NCI-H146 treated with DMSO at 0.1 percent for 48 hours (cell line): ENCODE measurements around the gene MRPL23.

Experiments
- DNase-seq: peaks from one replicate; lab custom pipeline; 2025; ENCODE audit not compliant: unreplicated experiment; lab: John Stamatoyannopoulos, UW

Gene MRPL23

GRCh38 chr11:1946812-1947484 lies at the start of gene MRPL23:
TSS of gene MRPL23 (plus strand) at chr11:1947332. CDS start at chr11:1947363, 31 bp downstream.
- no peak for DNase-seq

- DNase-seq: no peak
These were observed 48.0 kb upstream of the MRPL23 start for GRCh38 chr11:1899090-1899489.

GRCh38 chr11:1899686-1900085 lies 47.4 kb upstream of the MRPL23 start:
- no peak for DNase-seq

GRCh38 chr11:1906181-1906580 lies 41.0 kb upstream of the MRPL23 start:
- no peak for DNase-seq

- DNase-seq: no peak
These were observed 40.3 kb upstream of the MRPL23 start for GRCh38 chr11:1906611-1907423.

- no peak for DNase-seq
These were observed 38.5 kb upstream of the MRPL23 start for GRCh38 chr11:1908618-1909017.

- no peak for DNase-seq
These were observed 37.6 kb upstream of the MRPL23 start for GRCh38 chr11:1909524-1909923.

GRCh38 chr11:1912289-1912878 lies 34.7 kb upstream of the MRPL23 start:
- DNase-seq: no peak

GRCh38 chr11:1913271-1914060 lies 33.7 kb upstream of the MRPL23 start:
- DNase-seq: no peak

GRCh38 chr11:1915795-1916131 lies 31.4 kb upstream of the MRPL23 start:
- DNase-seq: no peak

- DNase-seq: no peak
These were observed 30.8 kb upstream of the MRPL23 start for GRCh38 chr11:1916132-1916985.

GRCh38 chr11:1916986-1917522 lies 30.1 kb upstream of the MRPL23 start:
- no peak for DNase-seq

GRCh38 chr11:1917523-1918435 lies 29.4 kb upstream of the MRPL23 start:
- no peak for DNase-seq

GRCh38 chr11:1918436-1919315 lies 28.5 kb upstream of the MRPL23 start:
- no peak for DNase-seq

- DNase-seq: no peak
These were observed 27.6 kb upstream of the MRPL23 start, which contains the start of gene TNNT3 for GRCh38 chr11:1919391-1920127. TSS of gene TNNT3 (plus strand) at chr11:1919703. CDS start at chr11:1922875, 3,172 bp downstream.

- DNase-seq: no peak
These were observed 26.8 kb upstream of the MRPL23 start for GRCh38 chr11:1920128-1920908.
